Small intestine (tissue), 7 donors: ENCODE data around the gene NFE2L3. TPM values are rescaled to one million over a fixed set of nuclear protein-coding genes. Genes with fewer than 3 reads are reported as not detected.
"Not testable (repeated sequence)": the region's sequence is repeated elsewhere in the genome, so short reads cannot be mapped to it uniquely, and the experiment has no call there.

ENCODE experiments used
- DNase-seq, 2 donors: peaks; one replicate each; pipeline versions ENCODE4 v3.0.0 to v3.0.0-alpha.2; 2013
- FAIRE-seq: peaks from 2 replicates; lab custom pipeline; 2012; peaks lifted over from hg19 to GRCh38; lab: Jason Lieb, UNC
- H3K27ac ChIP-seq, 3 donors: one replicate each; pipeline ENCODE4 v1.5.1; 2013; ENCODE audit warnings: low read length in 2 of 3, mild to moderate bottlenecking in 2 of 3, control low read depth in 1 of 3, inconsistent platforms in 1 of 3, low read depth in 1 of 3, moderate library complexity in 1 of 3
- H3K27me3 ChIP-seq, 3 donors: one replicate each; pipeline ENCODE4 v1.6.1; 2013; ENCODE audit warnings: low read length in 3 of 3, inconsistent platforms in 1 of 3; ENCODE audit not compliant: control insufficient read depth in 3 of 3, insufficient read depth in 3 of 3
- H3K36me3 ChIP-seq, 3 donors: one replicate each; pipeline ENCODE4 v1.6.1; 2013; ENCODE audit warnings: low read length in 3 of 3, inconsistent platforms in 1 of 3, low read depth in 1 of 3, mild to moderate bottlenecking in 1 of 3, moderate library complexity in 1 of 3; ENCODE audit not compliant: control insufficient read depth in 3 of 3, insufficient read depth in 2 of 3
- H3K4me1 ChIP-seq, 3 donors: one replicate each; pipeline ENCODE4 v1.6.1; 2013; ENCODE audit warnings: low read length in 2 of 3, inconsistent platforms in 1 of 3, low read depth in 1 of 3, mild to moderate bottlenecking in 1 of 3, moderate library complexity in 1 of 3; ENCODE audit not compliant: control insufficient read depth in 3 of 3, insufficient read depth in 2 of 3
- H3K4me3 ChIP-seq, 3 donors: one replicate each; pipeline ENCODE4 v1.5.1; 2013; ENCODE audit warnings: low read length in 3 of 3, control low read depth in 1 of 3, inconsistent platforms in 1 of 3, low read depth in 1 of 3, mild to moderate bottlenecking in 1 of 3, moderate library complexity in 1 of 3
- H3K9me3 ChIP-seq, 2 donors: one replicate each; pipeline ENCODE4 v1.6.1; 2013; ENCODE audit warnings: low read depth in 1 of 2, low read length in 1 of 2; ENCODE audit not compliant: control insufficient read depth in 2 of 2, insufficient read depth in 1 of 2
- WGBS, 3 donors: extraction: QIAGEN DNeasy Blood & Tissue Kit; methylation state at CpG; one replicate each; pipeline ENCODE4 v1.1.7; 2013; 5-methylcytosine and 5-hydroxymethylcytosine counted together
- polyA plus RNA-seq, 4 donors: library from polyadenylated mRNA; stranded (reverse) in 3 of 4; unstranded in 1 of 4; fragments of 200-250 nt in 3 of 4; fragments of 120-200 nt in 1 of 4; gene quantifications; one replicate each; pipeline versions ENCODE4 v1.2.1 to v1.2.3, GENCODE V29; 2013
- donor health status: healthy with polysubstance abuse.
- donor health status: control.
- donor health status: control.
- donor health status: Bipolar disorder and iron deficiency.
- donor health status: healthy.

The NFE2L3 gene
- polyA plus RNA-seq, 4 donors, result 1.8 to 16.6 (median 7.6) TPM

DNA sequence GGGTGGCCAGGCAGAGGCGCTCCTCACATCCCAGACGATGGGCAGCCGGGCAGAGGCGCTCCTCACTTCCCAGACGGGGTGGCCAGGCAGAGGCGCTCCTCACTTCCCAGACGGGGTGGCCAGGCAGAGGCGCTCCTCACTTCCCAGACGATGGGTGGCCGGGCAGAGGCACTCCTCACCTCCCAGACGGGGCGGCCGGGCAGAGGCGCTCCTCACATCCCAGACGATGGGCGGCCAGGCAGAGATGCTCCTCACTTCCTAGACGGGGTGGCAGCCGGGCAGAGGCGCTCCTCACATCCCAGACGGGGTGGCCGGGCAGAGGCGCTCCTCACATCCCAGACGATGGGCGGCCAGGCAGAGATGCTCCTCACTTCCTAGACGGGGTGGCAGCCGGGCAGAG, 24.7 kb downstream of the NFE2L3 start:
- not testable (repeated sequence) for DNase-seq, H3K27me3 ChIP-seq, H3K4me3 ChIP-seq, H3K27ac ChIP-seq, FAIRE-seq, H3K4me1 ChIP-seq, H3K36me3 ChIP-seq, H3K9me3 ChIP-seq
- WGBS, 3 donors, result 96% methylated on average over 12 to 20 of the region's 26 CpGs; no CpG with 5 or more reads in 1 of the 3 donors

DNA sequence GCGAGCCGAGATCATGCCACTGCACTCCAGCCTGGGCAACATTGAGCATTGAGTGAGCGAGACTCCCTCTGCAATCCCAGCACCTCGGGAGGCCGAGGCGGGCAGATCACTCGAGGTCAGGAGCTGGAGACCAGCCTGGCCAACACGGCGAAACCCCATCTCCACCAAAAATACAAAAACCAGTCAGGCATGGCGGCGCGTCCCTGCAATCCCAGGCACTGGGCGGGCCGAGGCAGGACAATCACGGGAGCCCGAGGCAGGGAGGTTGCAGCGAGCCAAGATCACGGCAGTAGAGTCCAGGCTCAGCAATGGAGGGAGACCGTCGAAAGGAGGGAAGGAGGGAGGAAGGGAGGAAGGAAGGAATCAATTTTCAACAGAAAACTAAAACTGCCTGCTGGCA, 25.3 kb downstream of the NFE2L3 start:
- FAIRE-seq, H3K36me3 ChIP-seq, H3K9me3 ChIP-seq, H3K27me3 ChIP-seq, H3K4me3 ChIP-seq, H3K4me1 ChIP-seq, DNase-seq, H3K27ac ChIP-seq: not testable (repeated sequence)
- WGBS, 3 donors, result 96 to 98% (median 97%) methylated on average over 17 to 20 of the region's 20 CpGs

DNA sequence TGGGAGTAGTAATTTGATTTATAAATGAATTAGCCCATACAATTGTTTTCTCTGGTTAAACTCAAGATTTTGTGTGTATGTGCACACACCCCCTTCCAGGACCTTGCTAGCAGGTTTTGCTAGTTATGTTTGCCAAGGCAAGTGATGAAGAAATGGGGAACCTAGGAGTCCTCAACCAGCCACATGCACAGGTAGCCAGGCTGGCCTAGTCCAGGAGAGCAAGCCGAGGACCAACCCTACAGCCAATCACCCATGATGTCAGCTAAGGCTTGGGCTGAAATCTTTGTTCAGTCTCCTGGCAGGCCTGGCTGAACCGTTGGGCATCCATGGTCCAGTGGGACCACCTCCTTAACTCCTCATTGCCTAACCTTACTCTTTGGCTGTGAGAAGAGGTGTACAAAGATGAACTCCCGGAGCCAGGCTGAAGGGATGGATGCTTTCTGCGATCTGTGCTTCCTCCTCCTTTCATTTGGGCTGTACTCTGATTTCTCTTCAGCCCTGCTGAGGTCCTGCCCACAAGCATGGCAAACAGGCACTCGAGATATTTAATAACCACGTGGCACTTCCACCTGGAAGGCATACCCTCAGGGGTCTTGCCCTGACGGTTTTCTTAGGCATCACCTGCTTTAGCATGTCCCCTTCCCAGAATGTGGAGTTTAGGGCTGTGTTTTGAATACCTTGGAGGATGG, 26.4 kb downstream of the NFE2L3 start:
- FAIRE-seq (no peak), DNase-seq (peak in 1 of 2 donors; percentile 2)

DNA sequence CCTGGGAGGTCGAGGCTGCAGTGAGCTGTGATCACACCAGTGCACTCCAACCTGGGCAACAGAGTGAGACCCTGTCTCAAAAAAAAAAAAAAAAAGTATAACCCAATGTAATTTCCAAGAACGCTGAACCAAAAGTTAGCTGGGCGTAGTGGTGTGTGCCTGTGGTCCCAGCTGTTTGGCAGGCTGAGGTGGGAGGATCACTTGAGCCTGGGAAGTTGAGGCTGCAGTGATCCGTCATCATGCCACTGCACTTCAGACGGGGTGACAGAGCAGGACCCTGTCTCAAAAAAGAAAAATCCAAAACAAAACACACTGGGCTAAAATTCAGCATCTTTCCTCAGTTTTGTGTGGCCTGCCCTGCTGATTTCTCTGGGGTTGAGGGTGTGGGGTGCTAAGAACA, 27.4 kb downstream of the NFE2L3 start:
- no peak for FAIRE-seq
- Histone ChIP-seq H3K36me3 (peaks cover 0 to 6% (median 0%) of the 10 kb centered on the region in 3 donors), H3K4me1 (no peaks in the 10 kb centered on the region), H3K27me3 (no peaks in the 10 kb centered on the region), H3K27ac (no peak overlapping the region), H3K4me3 (no peak overlapping the region), H3K9me3 (no peaks in the 10 kb centered on the region)
- peak in 1 of 2 donors; percentile 0 for DNase-seq
- 71 to 88% (median 80%) methylated on average over 5 of the region's 5 CpGs for WGBS, 3 donors

More for the DNA sequence above, 26.4 kb downstream of the NFE2L3 start:
- H3K36me3 ChIP-seq, result peaks cover 0 to 6% (median 0%) of the 10 kb centered on the region in 3 donors
- no peak overlapping the region for H3K27ac ChIP-seq
- WGBS, 3 donors, result 78 to 89% (median 89%) methylated on average over 7 of the region's 7 CpGs
- no peaks in the 10 kb centered on the region for H3K27me3 ChIP-seq
- no peaks in the 10 kb centered on the region for H3K9me3 ChIP-seq
- H3K4me3 ChIP-seq, result no peak overlapping the region
- no peaks in the 10 kb centered on the region for H3K4me1 ChIP-seq

DNA sequence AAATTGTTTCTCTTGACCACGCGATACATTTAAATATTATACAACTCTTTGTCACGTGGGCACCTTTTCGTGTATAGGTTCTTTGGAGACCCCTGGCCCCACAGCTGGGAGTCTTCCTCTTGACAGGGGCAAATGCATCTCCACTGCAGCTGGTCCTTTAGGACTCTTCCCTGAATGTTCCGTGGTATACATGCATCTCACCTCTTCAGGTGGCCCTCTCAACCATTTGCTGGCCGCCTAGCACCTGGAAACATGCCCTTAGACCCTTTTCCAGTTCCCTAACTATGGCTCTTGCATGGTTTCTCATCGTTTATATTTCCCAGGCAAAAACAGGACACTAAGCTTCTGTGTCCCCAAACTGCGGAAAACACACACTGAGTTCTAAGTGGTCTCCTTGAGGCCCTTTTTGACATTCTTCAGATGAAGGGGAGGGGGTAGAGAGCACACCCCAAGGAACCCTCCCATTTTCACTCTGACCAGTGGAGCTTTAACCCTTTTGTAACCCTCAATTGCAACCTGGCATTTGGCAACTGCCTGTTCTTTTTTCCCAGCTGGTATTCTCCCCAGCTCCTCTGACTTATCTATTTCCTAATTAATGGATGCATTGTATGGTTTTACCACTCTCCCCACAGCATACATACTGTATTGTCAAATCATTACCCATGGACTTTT, 28.0 kb downstream of the NFE2L3 start:
- no peaks in the 10 kb centered on the region for H3K4me1 ChIP-seq
- H3K27ac ChIP-seq, result no peak overlapping the region
- 54 to 68% (median 67%) methylated on average over 8 of the region's 8 CpGs for WGBS, 3 donors
- FAIRE-seq (no peak), DNase-seq (peak in 1 of 2 donors; percentile 9)
- H3K36me3 ChIP-seq, result peaks cover 0 to 6% (median 0%) of the 10 kb centered on the region in 3 donors
- H3K27me3 ChIP-seq, result no peaks in the 10 kb centered on the region
- H3K9me3 ChIP-seq, result no peaks in the 10 kb centered on the region
- H3K4me3 ChIP-seq, result no peak overlapping the region

DNA sequence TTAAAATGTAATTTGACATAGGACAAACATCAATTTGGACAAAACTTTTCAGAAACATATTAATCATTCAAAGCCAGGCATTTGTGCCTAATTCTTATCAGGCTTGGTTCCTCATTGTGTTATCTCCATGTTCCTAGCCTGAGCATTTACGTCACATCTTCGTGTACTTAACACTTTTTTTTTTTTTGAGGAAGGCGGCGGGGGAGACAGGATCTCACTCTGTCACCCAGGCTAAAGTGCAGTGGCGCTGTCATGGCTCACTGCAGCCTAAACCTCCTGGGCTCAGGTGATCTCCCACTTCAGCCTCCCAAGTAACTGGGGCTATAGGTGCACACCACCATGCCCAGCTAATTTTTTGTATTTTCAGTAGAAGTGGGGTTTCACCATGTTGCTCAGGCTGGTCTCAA, 28.8 kb downstream of the NFE2L3 start:
- Histone ChIP-seq H3K9me3 (no peaks in the 10 kb centered on the region), H3K4me3 (no peak overlapping the region)

DNA sequence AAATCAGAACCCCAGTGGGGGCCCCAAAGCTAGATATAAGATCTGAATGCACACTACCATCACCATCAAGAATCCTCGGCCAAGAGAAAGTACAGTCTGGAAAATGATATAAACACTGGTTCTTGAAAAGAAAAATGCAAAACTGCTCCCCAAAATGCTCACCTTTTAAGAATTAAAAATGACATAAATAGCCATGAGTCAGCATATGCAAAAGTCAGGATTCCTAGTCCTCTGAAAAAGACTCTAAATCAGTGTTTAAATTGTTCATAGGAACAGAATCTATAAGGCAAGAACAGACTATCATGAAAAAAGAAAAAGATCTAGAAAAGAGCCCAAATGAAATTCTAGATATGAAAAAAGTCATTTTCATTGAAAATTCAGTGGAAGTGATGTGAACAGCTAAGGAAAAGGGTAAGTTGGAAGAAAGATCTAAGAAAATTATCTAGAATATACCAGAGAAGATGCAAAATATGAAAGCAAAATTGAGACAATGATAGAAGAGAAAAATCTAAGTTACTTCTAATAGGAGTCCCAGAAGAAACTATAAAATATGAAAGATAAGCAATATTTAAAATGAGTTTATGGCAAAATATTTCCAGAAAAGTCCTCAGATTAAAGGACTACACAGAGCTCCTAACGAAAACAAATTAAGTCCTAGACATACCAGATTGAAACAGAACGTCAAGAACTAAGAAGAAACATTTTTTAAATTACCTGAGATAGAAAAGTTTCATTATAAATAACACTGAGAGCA, 29.7 kb downstream of the NFE2L3 start:
- Histone ChIP-seq H3K27me3 (no peaks in the 10 kb centered on the region), H3K4me1 (no peaks in the 10 kb centered on the region), H3K4me3 (no peak overlapping the region), H3K27ac (no peak overlapping the region), H3K9me3 (no peaks in the 10 kb centered on the region), H3K36me3 (peaks cover 0 to 6% (median 0%) of the 10 kb centered on the region in 3 donors)
- FAIRE-seq, result no peak
- WGBS, 3 donors, result 83 to 89% (median 89%) methylated on average over 3 of the region's 3 CpGs
- peak in 1 of 2 donors; percentile 2 for DNase-seq

More for the DNA sequence above, 28.8 kb downstream of the NFE2L3 start:
- DNase-seq (no peak), FAIRE-seq (no peak)
- H3K36me3 ChIP-seq, result peaks cover 0 to 6% (median 0%) of the 10 kb centered on the region in 3 donors
- H3K27me3 ChIP-seq, result no peaks in the 10 kb centered on the region
- no peaks in the 10 kb centered on the region for H3K4me1 ChIP-seq
- no peak overlapping the region for H3K27ac ChIP-seq
- WGBS, 3 donors, result 54 to 62% (median 59%) methylated on average over 5 of the region's 5 CpGs

DNA sequence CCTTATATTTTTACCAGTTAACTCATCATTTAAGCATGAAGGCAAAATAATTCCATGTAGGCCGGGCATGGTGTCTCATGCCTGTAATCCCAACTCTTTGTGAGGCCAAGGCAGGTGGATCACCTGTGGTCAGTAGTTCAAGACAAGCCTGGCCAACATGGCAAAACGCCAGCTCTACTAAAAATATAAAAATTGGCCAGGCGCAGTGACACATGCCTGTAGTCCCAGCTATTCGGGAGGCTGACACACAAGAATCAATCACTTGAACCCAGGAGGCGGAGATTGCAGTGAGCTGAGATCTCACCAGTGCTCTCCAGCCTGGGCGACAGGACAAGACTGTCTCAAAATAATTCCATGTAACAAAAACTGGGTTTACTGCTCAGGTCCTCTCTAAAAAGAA, 30.3 kb downstream of the NFE2L3 start:
- DNase-seq (no peak), FAIRE-seq (no peak)
- H3K27me3 ChIP-seq, result no peaks in the 10 kb centered on the region
- H3K27ac ChIP-seq, result no peak overlapping the region
- peaks cover 0 to 7% (median 0%) of the 10 kb centered on the region in 3 donors for H3K36me3 ChIP-seq
- H3K4me1 ChIP-seq, result peaks cover 0 to 1% (median 0%) of the 10 kb centered on the region in 3 donors
- no peaks in the 10 kb centered on the region for H3K9me3 ChIP-seq
- H3K4me3 ChIP-seq, result no peak overlapping the region
- 78 to 85% (median 81%) methylated on average over 6 of the region's 6 CpGs for WGBS, 3 donors
